CD14-positive monocyte (primary cell): ENCODE data around the gene FCHO1. TPM values are rescaled to one million over a fixed set of nuclear protein-coding genes. Genes with fewer than 3 reads are reported as not detected.

Source experiments
- DNase-seq, 3 donors: peaks; one replicate each; pipeline ENCODE4 v3.0.0-alpha.2; 2011 to 2022
- H2AFZ ChIP-seq: 2 replicates; pipeline ENCODE4 v1.6.0; 2012; ENCODE audit warnings: mild to moderate bottlenecking, low read depth, low read length, inconsistent platforms; ENCODE audit not compliant: insufficient read depth, poor library complexity, severe bottlenecking
- H3K27ac ChIP-seq, 2 donors: 1 replicate in 1 of 2; 2 replicates in 1 of 2; pipeline ENCODE4 v1.5.1; 2012 to 2013; ENCODE audit warnings: low read length in 2 of 2, control low read depth in 1 of 2, inconsistent platforms in 1 of 2, low read depth in 1 of 2, mild to moderate bottlenecking in 1 of 2
- H3K27me3 ChIP-seq, 2 donors: one replicate each; pipeline versions ENCODE4 v1.6.0 to v1.6.1; 2011 to 2013; ENCODE audit warnings: low read length in 2 of 2; ENCODE audit not compliant: control insufficient read depth in 2 of 2, insufficient read depth in 2 of 2
- H3K36me3 ChIP-seq, 2 donors: replicated peaks in 1 of 2; 1 replicate in 1 of 2; 2 replicates in 1 of 2; pipeline versions ENCODE4 v1.5.1 to v1.6.1; 2012 to 2013; ENCODE audit warnings: low read length in 2 of 2, control low read depth in 1 of 2, inconsistent platforms in 1 of 2, mild to moderate bottlenecking in 1 of 2; ENCODE audit not compliant: insufficient read depth in 2 of 2, control insufficient read depth in 1 of 2
- H3K4me1 ChIP-seq, 2 donors: 1 replicate in 1 of 2; 2 replicates in 1 of 2; pipeline versions ENCODE4 v1.5.1 to v1.6.1; 2012 to 2013; ENCODE audit warnings: low read length in 2 of 2, control low read depth in 1 of 2, inconsistent platforms in 1 of 2, mild to moderate bottlenecking in 1 of 2, moderate library complexity in 1 of 2; ENCODE audit not compliant: insufficient read depth in 2 of 2, control insufficient read depth in 1 of 2
- H3K4me2 ChIP-seq: replicated peaks from 2 replicates; pipeline ENCODE3; 2012; ENCODE audit warnings: low read length, moderate library complexity, mild to moderate bottlenecking; ENCODE audit not compliant: poor library complexity, severe bottlenecking; ENCODE audit errors: extremely low read depth
- H3K4me3 ChIP-seq, 3 experiments: fragments of 200-600 bp in 1 of 3; sonication (generic) in 1 of 3; replicated peaks in 1 of 3; 1 replicate in 2 of 3; 2 replicates in 1 of 3; pipeline ENCODE4 v1.5.1; 2011 to 2013; ENCODE audit warnings: low read length in 3 of 3, mild to moderate bottlenecking in 3 of 3, control low read depth in 2 of 3, low read depth in 2 of 3, inconsistent platforms in 1 of 3, moderate library complexity in 1 of 3
- H3K79me2 ChIP-seq: 2 replicates; pipeline ENCODE4 v1.6.0; 2012; ENCODE audit warnings: mild to moderate bottlenecking, control low read depth, inconsistent platforms, low read length, moderate library complexity; ENCODE audit not compliant: insufficient read depth
- H3K9ac ChIP-seq: 2 replicates; pipeline ENCODE4 v1.6.0; 2017; ENCODE audit warnings: low read length, mild to moderate bottlenecking; ENCODE audit not compliant: insufficient read depth, poor library complexity, severe bottlenecking
- H3K9me3 ChIP-seq, 2 donors: replicated peaks in 1 of 2; 1 replicate in 1 of 2; 2 replicates in 1 of 2; pipeline versions ENCODE4 v1.5.1 to v1.6.1; 2012 to 2013; ENCODE audit warnings: low read length in 2 of 2, control low read depth in 1 of 2; ENCODE audit not compliant: control insufficient read depth in 1 of 2, insufficient read depth in 1 of 2
- H4K20me1 ChIP-seq: 2 replicates; pipeline ENCODE4 v1.6.0; 2012; ENCODE audit warnings: mild to moderate bottlenecking, low read length, control low read depth, moderate library complexity; ENCODE audit not compliant: insufficient read depth
- H3K27ac Mint-ChIP-seq, 7 donors: one replicate each; pipeline ENCODE4 v1.8.0; 2020; ENCODE audit warnings: mild to moderate bottlenecking in 7 of 7, mixed read lengths in 7 of 7, moderate library complexity in 6 of 7, inconsistent platforms in 2 of 7
- H3K27me3 Mint-ChIP-seq, 3 donors: one replicate each; pipeline ENCODE4 v1.8.0; 2021 to 2022; ENCODE audit warnings: low read depth in 3 of 3, mild to moderate bottlenecking in 3 of 3, mixed read lengths in 3 of 3, moderate library complexity in 3 of 3, inconsistent platforms in 1 of 3
- H3K36me3 Mint-ChIP-seq, 2 donors: one replicate each; pipeline ENCODE4 v1.8.0; 2020; ENCODE audit warnings: mixed read lengths in 2 of 2, inconsistent platforms in 1 of 2, mild to moderate bottlenecking in 1 of 2
- H3K4me1 Mint-ChIP-seq: one replicate; pipeline ENCODE4 v1.8.0; 2020; ENCODE audit warnings: mild to moderate bottlenecking, mixed read lengths
- H3K4me3 Mint-ChIP-seq, 2 donors: one replicate each; pipeline ENCODE4 v1.8.0; 2020; ENCODE audit warnings: mild to moderate bottlenecking in 2 of 2, mixed read lengths in 2 of 2, moderate library complexity in 1 of 2
- H3K9me3 Mint-ChIP-seq, 7 donors: one replicate each; pipeline ENCODE4 v1.8.0; 2020 to 2022; ENCODE audit warnings: mixed read lengths in 7 of 7, mild to moderate bottlenecking in 6 of 7, moderate library complexity in 6 of 7, inconsistent platforms in 2 of 7
- CTCF ChIP-seq: fragments of 200-600 bp; IDR thresholded peaks from one replicate; pipeline ENCODE4 v1.8.0; 2022; ENCODE audit warnings: antibody characterized with exemption, mild to moderate bottlenecking
- WGBS: methylation state at CpG from one replicate; pipeline ENCODE4 v1.1.5; 2013; ENCODE audit warnings: missing lambda C conversion rate; ENCODE audit not compliant: insufficient coverage; 5-methylcytosine and 5-hydroxymethylcytosine counted together
- intact Hi-C, 2 donors: fragments of 100-400 bp; cut with micrococcal nuclease; formaldehyde crosslinking; loops; one replicate each; pipeline versions ENCODE4 v1.15.0 to v1.15.1; 2023
- polyA plus RNA-seq, 3 donors: library from polyadenylated mRNA; depleted of rRNA in 1 of 3; unstranded in 2 of 3; stranded (reverse) in 1 of 3; fragments of 300-500 nt in 2 of 3; fragments of >200 nt in 1 of 3; fragmentation: Illumina TruSeq in 2 of 3; gene quantifications; 1 replicate in 2 of 3; 2 replicates in 1 of 3; pipeline ENCODE4 v1.2.3, GENCODE V29; 2012 to 2021

The FCHO1 gene
- polyA plus RNA-seq, 3 donors, result 11.4 to 32.0 (median 13.4) TPM

GRCh38 chr19:17721111-17721628 lies 30.1 kb upstream of the FCHO1 start:
- no peak overlapping the region for H2AFZ ChIP-seq
- peaks cover 0 to 4% (median 0%) of the 10 kb centered on the region in 3 donors for H3K27me3 Mint-ChIP-seq
- no peak for TF ChIP-seq CTCF
- 80% methylated on average over 2 of the region's 12 CpGs for WGBS
- no peaks in the 10 kb centered on the region for H3K27me3 ChIP-seq
- H3K4me1 Mint-ChIP-seq, result peaks cover 56% of the 10 kb centered on the region
- H3K9me3 ChIP-seq, result no peaks in the 10 kb centered on the region
- H3K4me3 ChIP-seq, result peak overlapping the region in 2 of 3 experiments; percentile 81 to 95
- peaks cover 56 to 63% of the 10 kb centered on the region in 2 donors for H3K4me1 ChIP-seq
- peaks cover 25 to 43% of the 10 kb centered on the region in 2 donors for H3K36me3 Mint-ChIP-seq
- H3K36me3 ChIP-seq, result peaks cover 29 to 36% of the 10 kb centered on the region in 2 donors
- H3K4me2 ChIP-seq, result peak overlapping the region; percentile 93
- H3K9me3 Mint-ChIP-seq, result peaks cover 0 to 2% (median 0%) of the 10 kb centered on the region in 7 donors
- peak overlapping the region; percentile 87 to 95 (median 92) for H3K27ac Mint-ChIP-seq
- H4K20me1 ChIP-seq, result peaks cover 64% of the 10 kb centered on the region
- peak overlapping the region; percentile 85 to 98 for H3K4me3 Mint-ChIP-seq
- H3K79me2 ChIP-seq, result peaks cover 74% of the 10 kb centered on the region
- intact Hi-C loops, result no loop called here
- peak overlapping the region; percentile 11 to 82 for H3K27ac ChIP-seq
- H3K9ac ChIP-seq, result peak overlapping the region; percentile 76
- DNase-seq, result peak in 2 of 3 donors; percentile 57 to 67

DNA sequence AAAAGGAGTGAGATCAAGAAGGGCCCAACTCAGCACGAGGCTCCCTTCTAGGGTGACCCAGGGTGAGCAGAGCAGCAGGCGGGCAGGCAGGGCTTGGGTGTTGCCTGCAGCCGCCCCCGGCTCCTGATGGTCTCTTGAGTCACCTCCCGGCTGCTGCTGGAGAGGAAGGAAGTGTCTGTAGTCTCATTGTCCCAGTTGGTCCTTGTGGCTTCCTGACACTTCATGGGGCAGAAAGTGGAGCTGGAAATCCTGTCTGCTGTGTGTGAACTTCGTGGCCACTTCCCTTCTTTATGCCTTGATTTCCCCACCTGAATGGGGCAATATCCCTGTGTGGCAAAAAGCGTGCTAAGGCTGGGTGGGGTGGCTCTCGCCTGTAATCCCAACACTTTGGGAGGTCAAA lies 29.5 kb upstream of the FCHO1 start:
- peak; percentile 73 to 95 (median 85) for DNase-seq
- WGBS, result 0% methylated on average over 3 of the region's 8 CpGs
- H3K4me3 Mint-ChIP-seq, result peak overlapping the region; percentile 85 to 98
- peaks cover 51% of the 10 kb centered on the region for H3K4me1 Mint-ChIP-seq
- Histone ChIP-seq H3K4me2 (peak overlapping the region; percentile 93), H2AFZ (no peak overlapping the region), H4K20me1 (peaks cover 71% of the 10 kb centered on the region), H3K36me3 (peaks cover 33 to 43% of the 10 kb centered on the region in 2 donors), H3K27ac (peak overlapping the region; percentile 11 to 82), H3K79me2 (peaks cover 80% of the 10 kb centered on the region), H3K4me1 (peaks cover 50 to 57% of the 10 kb centered on the region in 2 donors), H3K27me3 (no peaks in the 10 kb centered on the region), H3K9me3 (no peaks in the 10 kb centered on the region), H3K9ac (peak overlapping the region; percentile 76), H3K4me3 (peak overlapping the region in 1 of 3 experiments; percentile 95)
- peaks cover 0 to 2% (median 0%) of the 10 kb centered on the region in 7 donors for H3K9me3 Mint-ChIP-seq
- H3K36me3 Mint-ChIP-seq, result peaks cover 25 to 48% of the 10 kb centered on the region in 2 donors
- peak overlapping the region; percentile 87 to 95 (median 92) for H3K27ac Mint-ChIP-seq
- peaks cover 0 to 4% (median 0%) of the 10 kb centered on the region in 3 donors for H3K27me3 Mint-ChIP-seq
- no peak for TF ChIP-seq CTCF
- intact Hi-C loops, result no loop called here
